SKM-1 treated with dmso at 0.1 percent for 144 hours (cell line): ENCODE results near the gene KCNJ15.

Experiments used
- DNase-seq: peaks from one replicate; lab custom pipeline; 2025; ENCODE audit not compliant: unreplicated experiment; lab: John Stamatoyannopoulos, UW

KCNJ15 gene

DNA sequence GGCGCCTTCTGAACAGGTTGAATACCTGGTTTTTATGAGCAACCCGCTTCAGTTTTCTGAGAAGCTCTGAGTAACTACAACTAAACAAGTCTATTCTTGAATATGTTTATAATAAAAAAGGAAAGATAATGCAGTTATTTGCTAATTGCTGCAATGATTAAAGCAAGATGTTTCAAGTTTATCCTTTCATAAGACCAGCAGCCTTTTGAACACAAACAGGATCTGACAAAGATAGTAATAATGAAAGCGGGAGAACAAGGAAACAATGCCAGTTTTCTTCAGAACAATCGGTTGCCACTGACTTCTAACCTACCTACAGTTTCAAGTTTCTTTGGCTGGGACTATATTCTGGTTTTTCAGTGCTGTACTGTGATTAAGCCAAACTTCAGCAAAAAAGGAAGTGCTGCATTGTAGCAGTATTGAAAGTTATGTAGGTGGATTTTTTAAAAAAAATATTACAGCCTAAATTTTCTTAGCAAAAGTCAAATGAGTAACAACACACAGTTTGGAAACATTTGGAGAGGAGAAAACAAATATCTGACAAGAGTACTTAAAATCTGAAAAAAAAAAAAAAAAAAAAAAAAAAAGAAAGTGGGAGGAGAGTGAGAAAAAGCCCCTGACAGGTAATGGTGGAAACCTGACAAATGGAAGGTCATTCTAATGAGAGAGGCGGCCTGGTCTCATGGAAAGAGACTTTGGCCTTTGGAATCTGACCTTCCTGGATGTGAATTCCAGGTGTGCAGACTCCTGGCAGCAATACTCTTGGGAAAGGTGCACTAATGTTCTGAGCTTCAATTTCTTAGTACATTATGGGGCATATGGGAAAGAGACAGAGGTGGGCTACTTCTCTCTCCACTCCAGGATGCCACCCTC lies 11.4 kb downstream of the KCNJ15 start:
- no peak for DNase-seq

DNA sequence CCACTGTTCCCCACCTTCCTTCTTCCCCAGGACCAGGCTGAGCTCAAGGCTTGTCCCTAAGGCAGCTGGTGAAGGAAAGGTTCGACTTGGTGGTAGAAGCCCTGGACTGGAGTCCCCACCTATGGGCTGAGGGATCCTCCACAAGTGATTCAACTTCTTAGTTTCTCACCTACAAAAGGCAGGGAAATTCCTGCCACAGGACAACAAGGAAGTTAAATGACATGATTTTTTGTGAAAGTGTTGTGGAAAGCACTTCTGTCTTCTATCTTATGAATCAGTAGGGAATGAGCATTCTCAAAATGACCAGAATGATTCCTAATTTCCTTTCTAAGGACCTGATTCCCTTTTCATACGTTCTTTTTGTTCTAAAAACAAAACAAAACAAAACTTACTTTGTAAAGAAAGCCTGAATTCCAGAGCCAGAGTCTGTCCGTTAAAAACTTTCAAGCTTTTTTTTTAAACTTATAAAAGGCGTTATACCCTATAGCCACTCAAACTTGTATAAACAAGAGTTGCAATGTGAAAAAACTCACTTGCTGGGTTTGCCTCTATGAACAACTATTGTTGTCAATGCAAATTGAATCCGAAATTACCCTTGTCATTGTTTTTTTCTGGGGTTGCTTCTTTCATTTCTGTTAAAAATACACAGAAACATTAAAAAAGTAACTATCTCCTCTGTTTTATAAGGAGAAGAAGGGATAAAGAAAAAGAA lies 12.2 kb downstream of the KCNJ15 start:
- no peak for DNase-seq

DNA sequence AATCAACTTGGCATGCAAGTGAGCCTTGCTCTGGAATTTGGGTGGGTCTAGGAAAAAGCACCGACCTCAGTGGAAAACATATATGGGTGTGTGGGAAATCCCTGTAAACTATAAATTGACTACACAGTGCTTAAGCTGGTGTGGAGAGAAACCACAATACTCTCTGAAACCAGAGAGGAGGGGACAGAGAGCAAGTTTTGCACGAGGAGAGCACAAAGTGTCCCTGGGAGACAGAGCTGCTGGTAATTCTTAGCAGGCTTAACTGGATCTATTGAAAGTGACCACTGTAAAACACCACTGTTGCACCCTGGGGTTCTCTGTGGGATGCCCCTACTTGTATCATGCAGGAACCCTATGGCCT lies 12.8 kb downstream of the KCNJ15 start:
- DNase-seq, result no peak

DNA sequence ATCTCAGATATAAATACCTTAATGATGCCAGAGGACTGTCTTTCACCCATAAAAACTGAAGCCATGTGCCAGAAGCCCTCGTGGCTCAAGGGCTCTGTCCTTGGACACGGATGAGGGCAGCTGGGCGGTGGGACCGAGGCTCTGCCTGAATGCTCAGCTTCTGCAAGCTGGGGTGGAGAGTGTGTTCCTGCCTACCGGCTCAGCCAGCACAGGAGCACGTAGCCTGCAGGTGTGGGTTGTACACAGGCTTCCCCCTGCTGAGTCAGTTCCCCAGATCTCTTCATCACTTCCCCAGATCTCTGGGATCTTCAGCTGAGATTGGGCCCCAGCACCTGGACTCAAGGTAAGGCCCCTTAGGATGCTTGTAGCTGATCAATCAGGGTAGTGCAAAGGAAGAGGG lies 15.4 kb downstream of the KCNJ15 start:
- DNase-seq, result no peak

DNA sequence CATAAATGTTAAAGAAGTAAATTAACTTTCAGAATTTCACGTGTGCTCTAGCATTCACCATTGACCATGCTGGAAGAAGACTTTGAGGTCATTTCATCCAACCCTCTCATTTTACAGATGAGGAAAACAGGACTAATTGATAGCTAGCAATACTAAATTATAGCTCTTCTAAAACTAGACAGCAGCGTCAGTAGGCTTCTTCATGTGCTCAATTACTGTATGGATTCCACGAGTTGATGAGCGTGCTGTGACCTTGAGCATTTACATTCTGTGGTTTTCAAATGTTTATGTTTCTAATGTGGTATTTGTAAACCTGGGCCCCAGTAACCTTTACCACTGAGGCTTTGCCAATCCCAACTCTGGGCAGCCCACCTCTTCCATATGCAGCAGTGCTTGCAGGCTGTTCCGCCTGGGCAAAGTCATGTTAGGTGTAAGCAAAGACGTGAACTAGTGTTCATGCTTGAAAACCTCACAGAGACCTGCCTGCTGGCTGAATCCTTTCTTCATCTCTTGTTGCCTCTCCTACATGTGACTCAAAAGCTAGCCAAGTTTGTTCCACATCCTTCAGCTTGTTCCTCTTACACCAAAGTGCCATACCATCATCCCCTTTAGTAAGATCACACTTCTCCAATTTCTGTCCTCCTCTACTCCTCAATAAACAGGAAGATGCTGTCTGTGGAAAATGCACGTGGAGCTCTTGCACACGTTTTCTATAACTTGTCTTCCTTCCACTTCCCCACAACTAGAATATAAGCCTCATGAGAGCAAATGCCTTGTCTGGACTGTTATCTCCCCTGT lies 17.2 kb downstream of the KCNJ15 start:
- peak; percentile 66 for DNase-seq

DNA sequence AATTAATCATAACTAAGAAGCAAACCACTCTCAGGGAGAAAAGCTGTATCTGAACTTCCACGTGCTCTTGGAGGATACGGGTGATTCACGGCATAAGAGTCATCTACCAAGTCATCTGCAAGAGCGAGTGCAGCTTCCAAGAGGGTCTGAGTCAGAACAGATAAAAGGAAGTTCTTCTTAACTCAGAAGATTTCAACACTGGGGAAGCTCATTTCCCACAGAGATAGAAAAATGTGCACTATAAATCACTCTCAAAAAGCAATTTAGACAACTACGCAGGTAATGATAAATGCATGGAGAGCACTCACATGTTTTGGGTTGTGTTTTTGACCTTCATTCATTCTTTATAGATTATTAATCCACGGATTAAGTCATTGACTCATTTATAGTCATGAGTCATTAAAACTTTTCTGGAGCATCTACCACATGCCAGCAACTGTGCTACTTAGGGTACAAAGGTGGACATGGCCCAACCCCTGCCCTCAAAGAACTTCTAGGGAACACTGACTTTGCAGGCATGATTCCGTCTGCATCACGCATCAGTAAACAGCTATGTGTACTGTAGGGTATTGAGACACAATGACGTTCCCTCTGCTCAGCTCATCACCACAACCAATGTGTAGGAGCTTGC lies 20.8 kb downstream of the KCNJ15 start:
- DNase-seq, result peak; percentile 70

DNA sequence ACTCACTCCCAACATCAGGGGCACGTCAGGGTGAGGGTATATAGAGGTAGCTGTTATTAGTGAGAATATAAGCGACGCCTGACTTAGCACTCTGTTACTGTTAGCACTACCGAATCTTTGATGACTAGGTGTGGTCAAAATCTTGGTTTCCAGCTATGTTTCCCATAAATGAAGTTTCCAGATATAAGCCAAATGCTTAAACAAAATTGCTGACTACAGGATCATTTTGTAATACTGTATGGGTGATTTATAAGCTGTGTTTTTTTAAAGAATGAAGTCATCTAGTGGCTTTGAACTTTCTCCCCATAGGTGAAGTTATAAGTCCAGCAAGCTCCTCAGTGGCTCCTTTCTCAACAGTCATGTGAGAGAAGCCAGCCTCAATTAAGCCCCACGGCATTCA lies 23.7 kb downstream of the KCNJ15 start:
- no peak for DNase-seq

DNA sequence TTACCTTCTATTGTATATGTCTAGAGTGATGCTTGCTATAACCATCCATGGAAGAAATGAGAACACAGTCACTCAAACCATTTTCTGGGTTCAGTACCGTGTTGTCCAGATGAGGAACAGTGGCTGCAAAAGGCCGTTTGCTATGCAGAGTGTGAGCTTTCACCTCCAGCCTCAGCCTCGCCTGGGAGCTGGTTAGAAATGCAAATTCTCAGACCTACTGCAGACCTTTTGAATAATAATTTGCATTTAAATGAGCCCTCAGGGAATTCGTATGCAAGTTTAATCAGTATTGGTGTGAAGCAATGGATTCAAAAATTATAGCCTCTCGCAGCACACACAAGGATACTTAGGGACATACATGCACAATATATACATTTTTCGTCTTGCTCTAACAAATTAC lies 24.1 kb downstream of the KCNJ15 start:
- no peak for DNase-seq

DNA sequence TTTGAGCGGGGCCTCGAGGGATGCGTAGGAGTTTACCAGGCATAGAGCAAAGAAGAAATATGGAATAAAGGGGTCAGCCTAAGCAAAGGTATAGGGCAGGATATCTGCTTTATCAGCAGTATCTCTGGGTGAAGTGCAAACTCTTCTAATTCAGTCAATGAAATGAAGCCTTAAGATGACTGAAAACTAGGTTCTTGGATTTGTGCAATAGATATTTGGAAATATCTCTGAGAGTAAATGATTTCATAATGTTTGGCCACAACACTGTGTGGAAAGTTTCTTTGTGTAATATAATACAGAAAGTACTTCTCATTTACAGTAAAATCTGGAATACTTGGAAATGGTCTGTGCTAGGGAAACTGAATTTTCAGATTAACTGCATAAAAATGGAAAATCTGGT lies 26.1 kb downstream of the KCNJ15 start:
- DNase-seq, result peak; percentile 39

DNA sequence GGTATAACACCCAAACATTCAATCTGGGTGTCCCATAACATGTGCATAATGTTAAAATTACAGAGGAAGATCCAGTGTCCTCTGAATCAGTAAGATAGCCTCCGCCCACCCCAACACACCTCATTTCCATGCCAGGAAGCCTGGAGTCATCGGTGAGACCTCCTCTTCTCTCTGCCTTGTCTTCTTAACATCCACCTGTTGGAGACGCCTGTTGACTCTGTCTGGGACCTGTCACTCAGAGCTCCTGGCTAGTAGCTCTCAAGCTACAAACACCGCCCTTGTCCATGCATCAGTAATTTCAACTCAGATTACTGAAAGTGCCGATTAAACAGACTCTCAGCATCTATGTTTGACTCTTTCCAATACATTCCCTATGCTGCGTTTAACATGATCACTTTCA lies 27.4 kb downstream of the KCNJ15 start:
- no peak for DNase-seq

DNA sequence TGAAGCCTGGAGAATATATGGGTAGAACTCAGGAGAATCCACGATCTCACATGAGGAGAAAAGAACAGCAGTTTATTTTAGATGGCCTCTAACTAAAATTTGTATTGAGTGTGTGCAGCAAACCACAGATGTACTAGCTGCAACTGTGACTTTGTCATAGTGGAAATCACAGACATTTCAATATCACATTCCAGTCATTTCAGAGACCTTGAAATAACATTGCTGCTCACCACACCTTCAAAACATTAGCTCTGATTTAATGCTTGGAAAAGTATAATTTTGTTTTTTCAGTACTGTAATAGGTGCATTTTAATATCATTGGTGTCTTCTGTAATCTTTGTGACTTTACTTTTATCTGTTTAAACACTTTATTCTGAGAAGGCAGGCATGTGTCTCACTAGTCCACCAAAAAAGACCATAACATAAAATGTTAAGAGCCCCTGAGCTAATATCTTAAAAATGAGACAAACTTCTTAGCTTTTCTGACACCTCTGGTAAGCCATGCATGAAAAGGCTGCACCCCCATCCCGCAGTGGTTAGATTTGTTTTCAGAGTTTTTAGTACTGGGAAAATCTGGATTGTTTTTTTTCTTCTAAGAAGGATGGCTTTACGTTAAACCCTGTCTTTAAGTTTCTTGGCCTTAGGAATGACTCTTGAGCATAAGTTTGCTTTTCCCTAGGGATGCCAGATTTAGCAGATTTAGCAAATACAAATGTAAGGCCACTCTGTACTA lies 30.1 kb downstream of the KCNJ15 start:
- no peak for DNase-seq

DNA sequence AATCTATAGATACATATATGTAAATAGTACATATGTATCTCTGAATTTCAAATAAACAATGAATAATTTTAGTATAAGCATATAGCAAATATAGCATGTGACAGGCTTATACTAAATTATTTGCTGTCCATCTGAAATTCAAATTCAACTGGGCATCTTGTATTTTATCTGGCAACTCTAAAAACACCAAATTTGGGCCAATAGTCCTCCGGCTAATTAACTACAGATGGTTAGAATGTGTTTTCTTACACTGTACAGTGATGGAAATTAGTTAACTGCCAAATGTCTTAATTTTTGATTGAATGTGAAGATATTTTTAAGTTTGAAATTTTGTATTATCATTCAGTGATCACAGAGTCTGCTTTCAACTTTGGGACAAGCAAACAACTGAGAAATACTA lies 30.7 kb downstream of the KCNJ15 start:
- DNase-seq, result no peak

DNA sequence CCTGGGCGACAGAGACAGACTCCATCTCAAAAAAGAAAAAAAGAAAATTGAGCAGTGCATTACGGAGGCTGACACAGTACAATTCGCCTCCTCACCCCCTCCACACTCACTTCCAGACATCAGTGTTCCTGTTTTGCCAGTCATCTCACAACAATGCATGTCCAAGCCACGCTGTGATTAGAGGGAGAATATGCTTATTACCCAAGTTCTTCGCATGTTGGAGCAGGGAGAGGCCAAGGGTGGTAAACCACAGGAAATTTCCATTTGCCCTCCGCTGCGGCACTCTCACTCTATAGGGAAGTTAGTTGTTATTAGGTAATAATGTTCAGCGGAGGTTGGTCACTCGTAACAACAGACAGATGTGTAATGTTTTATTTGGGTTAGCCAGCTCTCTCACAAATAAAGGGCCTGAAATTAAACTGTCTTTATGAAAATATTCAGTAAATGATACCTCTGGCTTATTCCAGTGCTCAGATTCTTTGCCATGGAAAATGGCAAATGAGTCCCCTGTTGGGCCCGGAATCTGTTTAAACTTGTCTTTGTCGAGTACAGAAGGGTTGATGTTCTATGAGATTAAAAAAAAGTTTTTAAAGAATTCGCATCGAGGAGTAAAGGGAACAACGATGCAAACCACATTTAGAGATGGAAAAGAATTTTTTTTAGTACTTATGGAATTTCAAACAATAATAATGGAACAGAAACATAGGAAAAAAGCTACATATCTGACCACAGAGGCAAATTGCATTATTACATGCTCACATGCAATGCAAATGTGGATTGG lies 33.1 kb downstream of the KCNJ15 start:
- DNase-seq, result peak; percentile 87

DNA sequence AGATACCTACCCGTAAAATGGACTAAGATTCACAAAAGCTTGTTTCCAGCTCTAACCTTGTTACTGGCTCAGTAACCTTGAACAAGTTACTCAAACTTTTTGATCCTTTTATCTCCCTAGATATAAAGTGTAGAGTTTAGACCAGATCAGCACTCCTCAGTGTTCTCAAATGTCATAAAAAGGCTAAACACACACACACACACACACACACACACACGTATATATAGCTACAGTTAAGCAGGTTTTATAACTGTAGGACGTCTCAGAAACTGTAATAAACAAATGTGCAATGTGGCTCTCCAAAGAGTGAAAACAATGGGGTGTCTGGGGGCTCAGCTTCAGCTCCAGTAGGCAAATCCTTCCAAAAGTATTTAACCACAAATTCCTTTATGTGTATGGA lies 34.0 kb downstream of the KCNJ15 start:
- DNase-seq, result no peak

DNA sequence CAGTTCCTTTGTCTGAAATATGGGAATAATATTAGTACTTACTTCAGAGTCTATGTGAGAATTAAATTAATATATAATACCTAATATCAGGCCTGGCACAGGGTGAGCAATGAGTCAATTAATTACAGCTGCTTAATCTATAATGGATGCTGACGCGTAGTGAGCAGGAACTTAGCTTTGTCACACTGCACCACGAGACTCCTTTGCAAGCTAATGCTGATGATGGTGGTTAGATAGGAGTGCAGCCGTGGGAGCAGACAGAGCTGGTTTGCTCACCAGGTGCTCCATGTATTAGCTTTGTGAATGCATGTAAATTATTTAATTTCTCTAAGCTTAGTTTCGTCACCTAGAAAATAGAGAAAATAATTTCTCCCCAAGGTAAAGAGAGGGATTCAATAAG lies 35.1 kb downstream of the KCNJ15 start:
- no peak for DNase-seq

DNA sequence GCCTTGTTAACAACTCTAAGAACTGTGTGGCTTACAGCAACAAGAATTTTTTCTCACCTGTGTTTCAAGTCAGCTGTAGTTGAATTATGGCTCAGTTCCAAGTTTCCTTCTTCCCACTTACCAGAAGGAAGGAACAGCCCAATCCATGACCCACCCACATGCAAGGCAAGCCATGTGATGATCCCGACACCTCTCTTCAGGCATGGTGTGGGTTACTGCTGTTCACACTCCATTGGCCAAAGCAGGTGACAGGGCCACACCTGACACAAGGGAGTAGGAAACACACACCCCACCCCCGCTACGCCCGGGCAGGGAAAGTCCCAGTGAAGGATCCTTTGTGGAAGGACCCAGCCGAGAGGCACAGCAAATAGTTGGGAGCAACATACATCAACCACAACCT lies 36.3 kb downstream of the KCNJ15 start:
- no peak for DNase-seq

DNA sequence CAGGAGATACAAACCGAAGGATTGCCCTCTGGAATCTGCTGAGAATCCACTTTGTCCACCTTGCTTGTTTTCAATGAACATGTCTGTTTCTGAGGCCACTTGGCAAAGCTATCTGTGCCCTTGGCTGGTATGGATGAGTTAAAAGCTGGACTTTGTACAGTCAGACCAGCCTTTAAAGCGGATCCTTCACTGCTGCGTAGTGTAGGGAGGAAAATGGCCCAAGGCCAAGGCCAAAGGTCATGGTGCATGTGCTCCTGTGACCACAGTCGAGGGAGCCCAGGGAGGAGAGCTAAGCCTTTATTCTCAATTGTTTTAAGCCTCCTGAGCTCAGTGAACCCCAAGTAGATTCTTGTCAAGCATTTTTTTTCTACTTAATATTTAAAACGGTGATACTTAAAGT lies 37.0 kb downstream of the KCNJ15 start:
- DNase-seq, result no peak

DNA sequence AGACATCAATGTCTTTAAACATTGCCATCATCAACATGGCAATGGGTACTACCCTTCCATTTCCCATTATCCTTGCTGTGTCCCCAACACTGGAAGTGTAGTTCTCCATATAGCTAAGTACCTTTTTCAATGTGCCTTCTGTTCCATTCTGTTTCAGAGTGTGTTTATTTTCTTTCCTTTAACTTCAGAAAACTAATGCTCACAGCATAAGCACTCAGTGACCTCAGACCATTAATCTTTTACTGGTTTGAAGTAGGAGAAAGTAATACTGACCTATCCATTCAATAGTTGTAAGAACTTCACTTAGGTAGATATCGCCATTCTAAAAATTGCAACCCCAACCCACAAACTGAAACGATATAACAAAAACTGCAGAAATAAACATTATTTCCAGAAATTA lies 37.8 kb downstream of the KCNJ15 start:
- DNase-seq, result no peak

DNA sequence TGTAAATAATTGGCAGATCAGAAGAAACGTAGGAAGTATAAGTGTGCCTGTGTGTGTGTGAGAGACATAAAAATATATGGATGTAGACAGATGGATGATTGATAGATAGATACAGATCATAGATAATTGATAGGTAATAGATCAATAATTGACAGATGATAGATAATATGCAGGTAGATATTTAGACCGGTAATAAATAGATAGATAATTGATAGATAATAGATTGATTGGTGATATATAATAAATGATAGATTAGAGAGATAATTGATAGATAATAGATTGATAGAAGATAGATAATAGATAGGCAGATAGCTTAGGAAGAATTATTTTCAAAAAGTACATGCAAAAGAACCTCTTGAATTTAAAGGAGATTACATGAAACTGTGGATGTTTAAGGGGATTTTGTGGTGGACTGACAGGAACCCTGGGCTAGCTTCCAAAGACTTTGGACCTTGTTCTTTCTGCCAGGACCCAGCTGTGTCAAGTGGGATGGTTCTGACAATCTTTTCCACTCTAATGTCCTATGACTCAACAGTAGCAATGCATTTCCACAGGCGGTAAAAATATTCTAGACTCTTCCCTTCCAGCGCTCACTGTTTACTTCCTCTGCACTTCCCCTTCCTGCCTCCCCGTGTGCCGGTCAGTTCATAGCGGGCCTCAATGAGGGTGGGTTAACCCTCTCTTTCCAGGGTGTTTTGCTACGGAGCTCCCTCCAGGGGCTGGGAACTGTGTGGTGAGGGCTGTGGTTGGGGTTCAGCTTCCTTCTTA lies 39.4 kb downstream of the KCNJ15 start:
- DNase-seq, result no peak
